TTC549 (cell line): ENCODE measurements around the gene PPWD1.
"Not testable (repeated sequence)": the region's sequence is repeated elsewhere in the genome, so short reads cannot be mapped to it uniquely, and the experiment has no call there.

Experiments used
- FAIRE-seq: peaks from 2 replicates; lab custom pipeline; 2012; peaks lifted over from hg19 to GRCh38; lab: Jason Lieb, UNC

The PPWD1 gene

GRCh38 chr5:65562731-65563701, at the start of gene PPWD1, which contains the start of gene CENPK:
Gene PPWD1 (plus strand): TSS chr5:65563296. CDS start chr5:65563311, 15 bp downstream.
Gene CENPK (minus strand): TSS chr5:65563168. CDS start chr5:65554907, 8,261 bp downstream.
- peak; percentile 88 for FAIRE-seq

- FAIRE-seq, result no peak
Measured at GRCh38 chr5:65525726-65526125, 37.4 kb upstream of the PPWD1 start.

- no peak for FAIRE-seq
Measured at GRCh38 chr5:65530904-65531303, 32.2 kb upstream of the PPWD1 start.

GRCh38 chr5:65535529-65535987, 27.5 kb upstream of the PPWD1 start:
- FAIRE-seq, result no peak

DNA sequence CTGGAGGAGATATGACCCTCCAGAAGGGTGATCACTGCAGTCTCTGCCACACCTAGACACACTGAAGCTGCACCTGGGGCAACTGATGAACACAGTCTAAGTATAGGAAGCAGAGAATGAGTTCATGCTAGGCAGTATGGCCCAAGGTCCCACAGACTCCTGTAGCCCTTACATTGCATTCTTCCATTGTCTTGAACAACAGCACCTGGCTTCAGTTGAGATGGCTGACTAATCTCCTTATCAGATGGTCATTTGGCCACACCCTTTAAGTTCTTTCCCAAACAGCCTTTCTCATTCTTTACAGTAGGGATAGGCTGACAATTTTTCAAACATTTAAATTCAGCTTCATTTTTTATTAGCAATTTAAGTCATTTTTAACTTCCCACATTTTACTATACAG, 23.3 kb upstream of the PPWD1 start:
- FAIRE-seq, result no peak

- no peak for FAIRE-seq
Measured at GRCh38 chr5:65544473-65544872, 18.6 kb upstream of the PPWD1 start.

- FAIRE-seq, result no peak
Measured at GRCh38 chr5:65546141-65546540, 17.0 kb upstream of the PPWD1 start.

DNA sequence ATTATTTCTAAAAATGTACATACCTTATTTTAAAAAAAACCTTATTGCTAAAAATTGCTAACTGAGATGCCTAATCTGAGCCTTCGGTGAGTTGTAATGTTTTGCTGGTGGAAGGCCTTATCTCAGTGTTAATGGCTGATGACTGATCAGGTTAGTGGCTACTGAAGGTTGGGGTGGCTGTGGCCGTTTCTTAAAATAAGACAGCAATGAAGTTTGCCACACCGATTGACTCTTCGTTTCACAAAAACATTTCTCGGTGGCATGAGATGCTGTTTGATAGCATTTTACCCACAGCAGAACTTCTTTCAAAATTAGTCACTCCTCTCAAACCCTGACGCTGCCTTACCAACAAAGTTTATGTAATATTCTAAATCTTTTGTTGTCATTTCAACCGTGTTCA, 14.8 kb upstream of the PPWD1 start:
- no peak for FAIRE-seq

GRCh38 chr5:65553941-65554340, 9.2 kb upstream of the PPWD1 start:
- FAIRE-seq, result no peak

DNA sequence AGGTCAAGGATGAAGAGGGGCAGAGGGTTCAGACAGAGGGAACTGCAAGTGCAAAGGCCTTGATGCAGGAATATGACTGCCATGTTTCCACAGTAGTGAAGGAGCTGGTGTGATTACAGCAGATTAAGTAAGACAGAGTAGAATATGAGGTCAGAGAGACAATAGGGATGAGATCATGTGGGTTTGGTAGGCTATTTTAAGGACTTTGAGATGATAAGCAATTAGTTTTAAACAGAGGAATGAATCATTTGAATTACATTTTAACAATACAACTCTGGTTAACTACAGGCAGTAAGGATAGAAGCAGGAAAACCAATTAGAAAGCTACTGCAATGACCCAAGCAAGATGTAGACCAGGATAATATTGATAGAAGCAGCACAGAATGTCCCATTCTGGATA, 7.8 kb upstream of the PPWD1 start:
- FAIRE-seq, result no peak

DNA sequence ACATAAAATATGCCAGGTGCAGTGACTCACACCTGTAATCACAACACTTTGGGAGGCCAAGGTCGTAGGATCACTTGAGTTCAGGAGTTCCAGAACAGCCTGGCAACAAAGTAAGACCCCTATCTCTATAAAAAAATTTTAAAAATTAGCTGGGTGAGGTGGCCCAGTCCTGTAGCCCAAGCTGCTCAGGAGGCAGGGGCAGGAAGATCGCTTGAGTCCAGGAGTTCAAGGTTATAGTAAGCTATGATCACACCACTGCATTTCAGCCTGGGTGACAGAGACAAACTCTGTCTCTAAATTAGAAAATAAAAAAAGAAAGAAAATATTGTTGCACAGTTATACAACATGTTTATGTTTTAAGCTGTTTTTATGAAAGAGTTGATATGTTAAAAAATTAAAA, 6.9 kb upstream of the PPWD1 start:
- no peak for FAIRE-seq

DNA sequence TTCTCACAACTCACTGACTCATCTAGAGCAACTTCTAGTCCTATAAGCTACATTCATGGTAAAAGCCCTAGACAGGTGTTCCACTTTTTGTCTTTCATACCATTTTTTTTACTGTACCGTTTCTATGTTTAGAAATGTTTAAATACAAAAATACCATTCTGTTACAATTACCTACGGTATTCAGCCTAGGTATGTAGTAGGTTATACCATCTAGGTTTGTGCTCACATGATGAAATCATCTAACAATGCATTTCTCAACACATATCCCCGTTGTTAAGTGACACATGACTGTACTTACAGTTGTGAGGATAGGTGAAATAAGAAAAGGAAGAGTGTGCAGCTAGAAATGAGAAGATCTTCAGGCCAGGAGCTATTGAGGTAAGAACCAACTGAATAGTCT, 6.4 kb upstream of the PPWD1 start:
- no peak for FAIRE-seq

DNA sequence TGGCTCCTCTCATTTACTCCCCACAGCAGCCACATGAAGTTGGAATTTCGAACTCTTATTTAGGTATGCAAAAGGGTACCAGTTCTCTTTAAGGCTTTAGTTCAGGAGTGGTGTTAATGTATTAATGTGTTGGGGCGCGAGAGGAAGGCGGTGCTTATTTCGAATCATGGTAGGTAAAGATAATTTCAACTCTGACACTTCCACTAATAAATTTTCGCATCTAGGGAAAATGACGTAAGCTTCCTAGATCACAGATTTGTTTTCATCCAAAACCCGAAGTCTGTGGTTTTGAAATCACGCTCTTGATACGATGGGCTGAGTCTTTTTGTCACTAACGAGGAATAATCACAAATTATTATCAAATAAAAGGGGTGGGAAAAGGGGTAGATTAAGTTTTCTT, 681 bp downstream of the PPWD1 start:
- FAIRE-seq, result no peak

DNA sequence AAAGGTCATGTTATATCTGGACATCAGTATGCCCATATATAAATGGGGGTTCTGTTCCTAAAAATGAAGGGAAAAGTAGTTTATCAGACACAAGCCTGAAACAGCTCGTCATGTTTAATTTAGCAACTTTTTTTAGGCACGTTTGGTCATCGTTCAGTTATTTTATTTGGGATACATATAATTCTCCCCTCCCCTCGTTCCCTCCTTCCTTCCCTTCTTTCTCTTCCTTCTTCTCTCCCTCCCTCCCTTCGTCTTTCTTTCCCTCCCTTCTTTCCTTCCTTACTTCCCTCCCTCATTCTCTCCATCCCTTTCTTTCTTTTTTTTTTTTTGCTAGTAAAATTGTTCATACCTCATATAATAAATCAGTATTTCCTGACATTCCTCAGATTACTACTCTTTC, 3.4 kb downstream of the PPWD1 start:
- FAIRE-seq, result no peak

- no peak for FAIRE-seq
Measured at GRCh38 chr5:65570598-65571226, 7.6 kb downstream of the PPWD1 start.

DNA sequence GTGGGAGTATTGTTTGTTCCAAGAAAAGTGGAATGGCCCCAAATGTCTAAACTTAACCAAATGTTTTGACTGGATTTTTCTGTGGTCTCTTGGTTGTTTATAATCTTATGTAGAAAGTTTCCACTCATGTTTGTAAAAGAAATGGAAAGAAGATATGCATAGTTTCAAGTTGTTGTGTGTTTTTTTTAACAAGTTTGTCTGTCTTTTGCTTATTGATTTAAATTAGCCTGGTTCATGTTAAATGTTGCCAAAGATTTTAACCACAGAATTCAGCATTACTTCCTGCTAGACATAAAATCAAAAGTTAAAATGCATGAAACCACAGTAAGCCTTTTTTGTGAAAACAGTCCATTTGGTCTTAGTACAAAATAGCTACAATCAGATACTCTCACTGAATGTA, 14.0 kb downstream of the PPWD1 start:
- FAIRE-seq, result no peak

DNA sequence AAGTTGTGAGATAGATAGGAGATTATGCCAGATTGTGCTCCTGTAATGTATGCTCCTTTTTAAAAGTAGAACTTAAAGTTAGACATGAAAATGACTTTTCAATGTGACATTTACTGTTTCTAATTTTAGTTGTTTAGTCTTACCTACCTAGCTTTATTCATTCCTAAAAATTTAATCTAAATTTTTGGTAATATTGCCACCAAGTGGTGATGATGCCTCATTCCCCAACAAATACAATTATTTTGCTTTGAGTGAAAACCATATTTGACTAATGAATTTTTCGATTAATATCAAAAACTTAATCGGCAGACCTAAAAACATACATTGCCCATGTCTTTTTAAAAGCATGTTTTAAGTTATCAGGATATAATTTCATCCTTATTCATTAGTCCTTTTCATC, 25.6 kb downstream of the PPWD1 start:
- peak; percentile 39 for FAIRE-seq

DNA sequence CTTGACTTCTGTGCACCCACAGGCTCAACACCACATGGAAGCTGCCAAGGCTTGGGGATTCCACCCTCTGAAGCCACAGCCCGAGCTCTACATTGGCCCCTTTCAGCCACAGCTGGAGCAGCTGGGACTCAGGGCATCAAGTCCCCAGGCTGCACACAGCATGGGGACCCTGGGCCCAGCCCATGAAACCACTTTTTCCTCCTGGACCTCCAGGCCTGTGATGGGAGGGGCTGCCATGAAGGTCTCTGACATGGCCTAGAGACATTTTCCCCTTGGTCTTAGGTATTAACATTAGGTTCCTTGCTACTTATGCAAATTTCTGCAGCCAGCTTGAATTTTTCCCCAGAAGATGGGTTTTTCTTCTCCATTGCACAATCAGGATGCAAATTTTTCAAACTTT, 38.7 kb downstream of the PPWD1 start:
- FAIRE-seq, result not testable (repeated sequence)

DNA sequence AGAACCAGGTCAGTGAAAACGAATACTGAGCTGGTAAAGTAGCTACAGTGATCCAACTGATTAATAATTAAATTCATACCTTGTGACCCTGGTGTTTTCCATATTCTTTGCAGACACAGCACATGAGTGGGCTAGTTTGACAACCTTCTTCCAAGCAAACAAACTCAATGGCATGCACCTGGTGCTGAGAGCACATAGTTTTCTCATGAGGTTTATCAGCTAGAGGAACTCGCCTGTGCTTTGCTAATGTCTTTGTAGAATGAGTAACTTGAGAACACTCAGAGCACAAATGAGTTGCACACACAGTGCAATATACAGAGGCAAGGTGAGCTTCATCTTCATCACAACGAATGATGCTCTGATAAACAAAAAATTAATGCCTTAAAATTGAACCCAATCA, 48.4 kb downstream of the PPWD1 start:
- FAIRE-seq, result no peak

DNA sequence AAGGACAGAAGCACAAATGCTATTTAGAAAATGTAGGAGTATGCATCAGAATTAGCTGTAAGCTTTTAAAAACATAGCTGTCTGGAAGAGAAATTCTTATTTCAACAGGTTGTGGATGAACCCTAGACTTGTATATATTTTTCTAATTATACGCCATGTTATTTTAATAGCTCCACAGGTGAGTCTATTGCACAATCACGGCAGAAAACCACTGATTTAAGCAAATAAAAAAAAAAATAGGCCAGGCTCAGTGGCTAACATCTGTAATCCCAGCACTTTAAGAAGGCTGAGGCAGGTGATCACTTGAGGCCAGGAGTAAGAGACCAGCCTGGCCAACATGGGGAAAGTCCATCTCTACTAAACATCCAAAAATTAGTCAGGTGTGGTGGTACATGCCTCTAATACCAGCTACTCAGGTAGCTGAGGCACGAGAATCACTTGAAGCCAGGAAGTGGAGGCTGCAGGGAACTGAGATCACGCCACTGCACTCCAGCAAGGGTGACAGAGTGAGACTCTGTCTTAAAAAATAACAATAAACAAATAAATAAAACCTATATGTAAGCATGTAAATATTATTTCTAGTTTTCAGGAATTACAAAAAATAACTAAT, 49.3 kb downstream of the PPWD1 start:
- FAIRE-seq, result no peak

- no peak for FAIRE-seq
Measured at GRCh38 chr5:65620021-65620420, 56.9 kb downstream of the PPWD1 start.

DNA sequence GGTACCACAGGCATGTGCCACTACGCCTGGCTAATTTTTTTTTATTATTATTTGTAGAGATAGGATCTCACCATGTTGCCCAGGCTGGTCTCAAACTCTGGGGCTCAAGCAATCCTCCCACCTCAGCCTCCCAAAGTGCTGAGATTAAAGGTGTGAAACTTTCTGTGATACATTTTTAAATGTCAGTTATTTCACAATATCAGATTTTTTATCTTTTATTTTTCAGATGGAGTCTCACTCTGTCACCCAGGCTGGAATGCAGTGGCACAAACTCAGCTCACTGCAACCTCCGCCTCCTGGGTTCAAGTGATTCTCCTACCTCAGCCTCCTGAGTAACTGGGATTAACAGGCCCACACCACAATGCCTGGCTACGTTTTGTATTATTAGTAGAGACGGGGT, 58.9 kb downstream of the PPWD1 start:
- FAIRE-seq, result not testable (repeated sequence)

DNA sequence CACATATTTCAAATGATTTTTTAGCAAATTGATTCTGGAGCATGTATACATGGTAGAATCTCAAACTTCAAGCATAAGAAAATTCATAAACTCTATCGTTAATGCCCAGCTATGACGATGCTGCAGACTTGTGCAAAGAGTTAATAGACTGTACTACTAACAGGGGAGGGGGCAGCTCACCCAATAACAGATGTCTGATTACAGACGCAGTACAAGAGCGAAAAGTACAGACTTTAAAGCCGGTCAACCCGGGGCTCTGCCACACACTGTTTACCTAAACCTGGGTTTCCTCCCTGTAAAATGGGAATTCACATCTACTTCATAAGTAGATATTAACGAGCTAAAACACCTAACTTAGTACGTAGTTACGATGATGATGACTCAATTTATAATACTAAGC, 60.4 kb downstream of the PPWD1 start:
- FAIRE-seq, result no peak
